ENCODE data around the gene DCLRE1B.

Gene DCLRE1B

DNA sequence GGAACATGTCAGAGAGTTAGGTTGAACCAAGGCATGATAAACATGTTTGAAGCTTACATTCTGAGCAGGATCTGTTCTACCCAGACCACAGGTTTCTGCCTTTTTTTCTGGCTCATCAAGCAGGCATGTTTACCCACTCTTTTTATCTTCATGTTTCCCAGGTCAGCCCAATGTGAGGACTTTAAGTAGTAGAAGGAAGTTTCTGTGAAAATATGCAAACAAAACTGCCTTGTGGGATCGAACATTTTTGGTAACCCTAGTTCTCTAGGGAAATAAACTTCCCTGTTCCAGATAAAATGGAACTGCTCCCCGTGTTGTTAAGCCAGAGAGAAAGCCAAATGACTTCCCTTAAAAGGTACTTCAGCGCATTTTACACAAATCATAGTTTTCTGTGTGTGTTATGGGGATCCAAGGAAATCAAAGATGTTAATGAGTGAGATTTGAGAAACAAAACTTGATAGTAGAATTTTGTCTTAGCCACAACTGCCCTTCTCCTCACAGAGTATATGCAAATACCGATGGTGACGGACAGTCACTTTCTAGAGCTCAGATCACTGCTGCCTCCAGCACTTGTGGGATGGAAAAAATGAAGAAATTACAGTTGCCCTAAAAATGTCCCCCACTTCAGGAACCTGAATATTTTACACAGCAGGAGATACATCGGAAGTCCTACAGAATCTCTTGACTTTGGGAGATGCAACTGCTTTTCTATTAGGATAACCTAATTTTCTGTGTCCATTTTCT lies 23.2 kb downstream of the DCLRE1B start:
- peak; percentile 64 for DNase-seq (ENCODE audit: low spot score)

DNA sequence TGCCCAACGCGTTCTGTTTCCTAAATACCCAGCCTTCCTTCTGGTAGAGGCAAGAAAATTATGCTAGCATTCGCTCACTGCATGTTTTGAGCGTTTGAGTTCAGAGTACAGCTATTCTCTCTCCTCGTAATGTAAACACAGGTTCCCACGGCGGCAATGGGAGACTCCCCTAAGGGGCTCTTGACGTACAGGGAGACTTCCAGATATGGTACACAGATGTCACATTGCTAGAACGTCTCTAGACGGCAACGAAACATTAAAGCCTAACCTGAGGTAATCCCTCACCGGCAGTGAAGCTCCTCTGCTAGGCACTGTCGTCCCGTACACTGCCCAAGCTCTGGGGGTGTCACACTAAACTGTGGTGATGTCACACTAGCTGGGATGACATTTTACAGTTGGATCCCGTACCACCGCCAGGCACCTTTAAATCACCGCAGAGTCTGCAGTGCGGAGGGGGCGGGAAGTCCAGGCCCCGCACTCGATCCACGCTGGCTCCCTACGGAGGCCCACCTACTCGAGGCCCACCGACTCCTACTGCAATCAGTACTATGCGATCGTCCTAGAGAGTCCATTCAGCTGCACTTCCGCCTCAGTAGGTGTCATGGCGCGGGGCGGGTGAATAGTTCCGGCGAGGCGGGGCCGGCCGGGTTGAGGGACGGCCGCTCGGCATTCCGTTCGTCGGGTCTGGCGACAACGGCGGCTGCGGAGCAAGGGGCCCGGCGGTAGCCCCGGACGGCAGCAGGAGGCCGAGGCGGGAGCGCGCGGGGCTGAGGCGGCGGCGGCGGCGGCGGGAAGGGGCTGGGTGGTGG lies 24.0 kb downstream of the DCLRE1B start, which contains the start of gene HIPK1:
TSS of gene HIPK1 (plus strand) at position 384 of the 809 bp plus-strand sequence.
- peak; percentile 91 for DNase-seq (ENCODE audit: low spot score)

DNA sequence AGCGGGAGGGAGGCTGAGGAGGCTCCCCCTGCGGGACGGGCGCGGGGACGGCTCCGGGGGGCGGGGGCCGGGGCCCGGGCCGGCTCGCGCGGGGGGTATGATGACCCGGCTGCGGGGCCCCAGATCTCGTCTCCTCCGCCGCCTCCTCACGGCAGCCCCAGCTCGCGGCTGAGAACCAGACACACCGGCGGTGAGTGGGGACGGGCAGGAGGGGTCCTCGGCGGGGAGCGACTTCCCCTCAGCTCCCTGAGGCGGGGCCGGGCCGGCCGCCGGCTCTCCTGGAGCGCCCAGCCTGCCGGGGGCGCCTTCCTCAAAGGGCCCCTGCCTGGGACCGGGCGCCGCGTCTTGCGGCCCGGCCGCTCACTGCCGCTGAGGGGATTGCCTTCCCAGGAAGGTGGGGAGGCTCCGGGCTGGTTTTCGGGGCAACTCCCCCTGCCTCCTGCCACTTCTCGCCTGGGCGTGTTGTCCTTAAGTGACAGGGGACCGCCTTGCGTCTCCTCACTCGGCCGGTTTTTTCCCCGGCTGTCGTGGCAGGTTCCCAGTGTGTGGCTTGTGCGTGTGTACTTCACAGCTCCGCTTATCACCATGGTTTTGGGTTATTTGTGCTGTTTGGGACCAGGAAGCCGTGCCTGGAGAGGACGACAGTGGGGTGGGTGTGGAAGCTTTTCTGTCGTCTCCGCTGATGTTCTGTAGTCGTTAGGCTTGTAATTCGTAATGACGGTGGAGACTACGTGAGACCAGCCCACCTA lies 24.8 kb downstream of the DCLRE1B start:
- DNase-seq (ENCODE audit: low spot score), result peak; percentile 83

DNA sequence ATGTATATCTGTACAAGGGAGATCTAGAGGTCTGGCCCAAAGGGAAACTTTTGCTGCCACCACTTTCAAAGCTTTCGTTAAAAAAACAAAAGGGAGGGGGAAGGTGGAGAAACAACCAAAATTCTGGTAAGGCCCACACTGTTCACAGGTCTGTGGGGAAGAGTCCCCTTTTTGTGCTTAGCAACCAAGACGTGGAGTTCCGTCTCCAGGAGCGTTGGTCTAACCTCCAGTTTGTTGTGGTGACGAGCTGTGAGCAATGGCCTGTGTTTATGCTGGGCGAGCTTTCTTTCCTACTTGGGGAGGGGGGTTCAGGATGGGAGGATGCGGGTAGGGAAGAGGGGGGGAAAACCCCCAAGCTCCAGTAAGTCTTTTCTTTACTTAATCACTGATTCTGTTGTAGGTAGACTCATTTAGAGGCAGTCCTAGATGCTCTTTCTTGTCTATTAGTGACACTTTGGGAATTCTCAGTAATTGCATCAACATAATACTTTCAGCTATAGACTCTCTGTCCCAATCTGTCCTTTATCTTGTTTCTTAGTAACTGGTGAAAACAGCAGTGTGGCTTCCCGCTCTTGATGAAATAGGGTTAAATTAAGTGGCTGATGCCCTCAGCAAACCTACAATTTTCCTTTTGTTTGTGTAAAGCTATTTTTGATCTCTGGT lies 25.5 kb downstream of the DCLRE1B start:
- peak; percentile 64 for DNase-seq (ENCODE audit: low spot score)

DNA sequence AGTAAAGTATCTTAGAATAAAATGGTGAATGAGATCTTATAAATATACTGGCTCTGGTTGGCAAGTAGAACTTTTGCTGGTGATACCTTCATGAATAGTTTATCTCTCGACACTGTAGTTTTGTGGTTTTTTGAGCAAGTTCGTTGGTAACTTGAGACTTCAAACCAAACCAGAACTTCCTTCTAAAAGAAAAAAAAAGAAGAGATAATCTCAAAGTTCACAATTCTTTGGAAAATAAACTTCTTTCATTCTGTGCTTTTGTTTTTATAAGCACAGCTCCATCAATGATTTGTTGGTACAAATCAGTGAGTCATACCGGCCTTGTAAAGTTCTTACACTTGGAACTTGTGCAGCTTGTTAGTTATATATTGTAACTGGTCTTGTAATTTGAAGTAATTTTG lies 26.3 kb downstream of the DCLRE1B start:
- DNase-seq (ENCODE audit: low spot score), result peak; percentile 51

DNA sequence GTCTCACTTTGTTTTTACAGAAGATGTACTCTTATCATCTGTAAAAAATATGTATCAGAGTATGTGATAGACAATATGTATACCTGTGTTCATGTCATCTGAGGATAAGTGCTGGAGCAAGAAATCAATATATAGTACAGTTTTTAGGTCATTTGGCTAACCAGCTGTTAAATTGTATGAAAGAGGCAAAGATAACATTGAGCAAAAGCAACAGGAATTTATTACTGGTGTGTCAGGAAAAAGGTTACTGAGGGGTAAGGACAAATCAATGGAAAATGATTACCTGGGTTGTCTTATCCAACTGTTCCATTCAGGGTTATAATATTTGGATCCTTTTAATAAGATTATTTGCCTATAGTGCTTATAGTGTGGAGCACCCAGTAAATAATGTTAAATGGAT lies 28.9 kb downstream of the DCLRE1B start:
- DNase-seq (ENCODE audit: low spot score), result no peak

DNA sequence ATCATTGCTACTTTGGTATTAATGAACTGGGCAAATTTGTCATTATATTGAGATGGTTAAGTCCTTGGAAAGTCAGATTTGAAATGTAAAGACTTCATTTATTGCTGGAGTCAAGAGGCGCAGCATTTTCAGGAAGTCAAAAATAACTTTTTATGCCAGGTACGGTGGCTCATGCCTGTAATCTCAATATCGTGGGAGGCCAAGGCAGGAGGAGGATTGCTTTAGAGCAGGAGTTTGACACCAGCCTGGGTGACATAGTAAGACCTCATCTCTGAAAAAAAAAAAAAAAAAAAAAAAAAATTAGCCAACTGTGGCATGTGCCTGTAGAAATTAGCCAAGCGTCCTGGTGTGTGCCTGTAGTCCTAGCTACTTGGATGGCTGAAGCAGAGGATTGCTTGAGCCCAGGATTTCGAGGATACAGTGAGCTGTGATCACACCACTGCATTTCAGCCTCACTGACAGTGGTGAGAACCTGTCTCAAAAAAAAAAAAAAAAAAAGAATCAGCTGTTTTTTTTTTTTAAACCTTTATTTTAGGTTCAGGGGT lies 29.5 kb downstream of the DCLRE1B start:
- no peak for DNase-seq (ENCODE audit: low spot score)

DNA sequence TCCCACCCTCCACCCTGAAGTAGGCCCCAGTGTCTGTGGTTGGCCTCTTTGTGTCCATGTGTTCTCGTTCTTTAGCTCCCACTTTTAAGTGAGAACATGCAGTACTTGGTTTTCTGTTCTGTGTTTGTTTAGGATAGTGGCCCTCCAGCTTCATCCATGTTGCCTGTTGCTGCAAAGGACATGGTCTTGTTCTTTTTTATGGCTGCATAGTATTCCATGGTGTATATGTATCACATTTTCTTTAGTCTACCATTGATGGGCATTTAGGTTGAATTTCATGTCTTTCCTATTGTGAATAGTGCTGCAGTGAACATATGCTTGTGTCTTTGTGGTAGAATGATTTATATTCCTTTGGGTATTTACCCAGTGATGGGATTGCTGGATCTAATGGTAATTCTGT lies 30.1 kb downstream of the DCLRE1B start:
- DNase-seq (ENCODE audit: low spot score), result no peak

DNA sequence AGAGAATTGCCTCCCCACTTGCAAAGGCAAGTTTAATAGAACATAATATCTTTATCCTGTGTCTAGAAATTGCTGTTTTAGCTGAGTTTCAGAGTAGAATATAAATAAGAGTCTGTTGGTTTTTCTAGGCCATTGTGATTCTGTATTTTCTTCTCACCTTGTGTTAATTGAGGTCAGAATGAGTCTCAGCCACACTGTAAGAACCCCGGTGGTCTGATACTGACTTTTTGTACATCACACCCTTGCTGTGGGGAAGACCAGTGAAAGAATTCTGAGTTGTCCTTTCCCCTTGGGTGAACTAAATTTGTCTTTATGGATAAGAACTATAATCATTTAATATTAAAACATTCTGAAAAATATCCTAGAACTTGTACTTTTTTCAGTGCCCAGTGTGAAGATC lies 30.8 kb downstream of the DCLRE1B start:
- DNase-seq (ENCODE audit: low spot score), result no peak

DNA sequence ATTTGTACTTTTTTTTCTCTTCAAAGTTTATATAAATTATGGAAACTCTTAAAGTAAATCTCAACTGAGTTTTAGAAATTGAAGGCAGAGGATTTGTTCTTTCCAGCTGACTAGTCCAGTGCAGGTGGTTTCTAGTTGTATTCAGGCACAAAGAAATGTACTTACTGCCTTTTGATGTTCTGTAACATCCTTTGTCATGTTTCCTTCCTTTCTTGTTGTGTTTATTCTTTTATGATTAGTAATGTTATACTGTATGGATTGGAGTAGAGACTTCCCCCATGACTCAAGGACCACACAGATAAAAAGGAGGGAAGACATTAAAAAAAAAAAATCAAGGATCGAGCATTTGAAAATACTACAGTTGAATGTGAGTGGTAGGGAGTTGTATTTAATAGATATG lies 32.0 kb downstream of the DCLRE1B start:
- DNase-seq (ENCODE audit: low spot score), result no peak

DNA sequence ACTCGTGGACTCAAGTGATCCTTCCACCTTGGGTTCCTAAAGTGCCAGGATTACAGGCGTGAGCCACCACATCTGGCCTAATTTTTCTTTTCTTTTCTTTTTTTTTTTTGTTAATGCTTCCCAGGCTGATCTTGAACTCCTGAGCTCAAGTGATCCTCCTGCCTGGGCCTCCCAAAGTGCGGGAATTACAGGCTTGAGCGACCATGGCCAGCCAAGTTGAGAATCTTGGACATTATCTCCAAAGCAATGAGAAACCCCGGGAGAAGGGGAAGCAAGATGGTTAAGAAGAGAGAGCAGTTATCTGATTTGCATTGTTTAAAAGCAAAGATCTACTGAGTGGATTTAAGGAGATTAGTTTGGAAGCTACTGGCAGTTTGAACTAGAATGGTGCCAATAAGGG lies 33.1 kb downstream of the DCLRE1B start:
- DNase-seq (ENCODE audit: low spot score), result no peak

DNA sequence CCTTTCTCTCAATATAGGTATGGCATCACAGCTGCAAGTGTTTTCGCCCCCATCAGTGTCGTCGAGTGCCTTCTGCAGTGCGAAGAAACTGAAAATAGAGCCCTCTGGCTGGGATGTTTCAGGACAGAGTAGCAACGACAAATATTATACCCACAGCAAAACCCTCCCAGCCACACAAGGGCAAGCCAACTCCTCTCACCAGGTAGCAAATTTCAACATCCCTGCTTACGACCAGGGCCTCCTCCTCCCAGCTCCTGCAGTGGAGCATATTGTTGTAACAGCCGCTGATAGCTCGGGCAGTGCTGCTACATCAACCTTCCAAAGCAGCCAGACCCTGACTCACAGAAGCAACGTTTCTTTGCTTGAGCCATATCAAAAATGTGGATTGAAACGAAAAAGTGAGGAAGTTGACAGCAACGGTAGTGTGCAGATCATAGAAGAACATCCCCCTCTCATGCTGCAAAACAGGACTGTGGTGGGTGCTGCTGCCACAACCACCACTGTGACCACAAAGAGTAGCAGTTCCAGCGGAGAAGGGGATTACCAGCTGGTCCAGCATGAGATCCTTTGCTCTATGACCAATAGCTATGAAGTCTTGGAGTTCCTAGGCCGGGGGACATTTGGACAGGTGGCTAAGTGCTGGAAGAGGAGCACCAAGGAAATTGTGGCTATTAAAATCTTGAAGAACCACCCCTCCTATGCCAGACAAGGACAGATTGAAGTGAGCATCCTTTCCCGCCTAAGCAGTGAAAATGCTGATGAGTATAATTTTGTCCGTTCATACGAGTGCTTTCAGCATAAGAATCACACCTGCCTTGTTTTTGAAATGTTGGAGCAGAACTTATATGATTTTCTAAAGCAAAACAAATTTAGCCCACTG lies 35.5 kb downstream of the DCLRE1B start:
- DNase-seq (ENCODE audit: low spot score), result no peak

DNA sequence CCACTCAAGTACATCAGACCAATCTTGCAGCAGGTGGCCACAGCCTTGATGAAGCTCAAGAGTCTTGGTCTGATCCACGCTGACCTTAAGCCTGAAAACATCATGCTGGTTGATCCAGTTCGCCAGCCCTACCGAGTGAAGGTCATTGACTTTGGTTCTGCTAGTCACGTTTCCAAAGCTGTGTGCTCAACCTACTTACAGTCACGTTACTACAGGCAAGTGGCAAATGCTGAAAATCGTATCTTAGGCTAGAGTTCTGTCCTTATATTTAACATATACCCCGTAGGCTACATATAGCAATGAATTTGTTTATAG lies 36.1 kb downstream of the DCLRE1B start:
- DNase-seq (ENCODE audit: low spot score), result no peak

DNA sequence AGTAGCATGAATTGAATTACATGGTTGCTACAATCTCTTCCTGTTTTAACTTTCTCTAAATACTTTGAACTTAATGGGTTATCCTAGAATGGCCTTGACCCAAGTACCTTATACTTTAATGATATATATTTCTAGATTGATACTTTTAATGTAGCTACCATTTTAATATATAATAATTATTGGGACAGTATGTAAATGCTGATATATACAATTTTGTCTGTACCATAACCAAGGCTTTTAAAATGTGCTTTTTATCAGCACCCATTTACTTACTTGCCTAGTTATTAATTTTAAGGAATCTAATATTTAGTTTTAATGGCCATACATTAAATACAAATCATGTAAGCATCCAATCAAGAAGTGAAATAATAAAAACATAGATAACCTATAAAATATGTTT lies 37.4 kb downstream of the DCLRE1B start:
- DNase-seq (ENCODE audit: low spot score), result no peak

DNA sequence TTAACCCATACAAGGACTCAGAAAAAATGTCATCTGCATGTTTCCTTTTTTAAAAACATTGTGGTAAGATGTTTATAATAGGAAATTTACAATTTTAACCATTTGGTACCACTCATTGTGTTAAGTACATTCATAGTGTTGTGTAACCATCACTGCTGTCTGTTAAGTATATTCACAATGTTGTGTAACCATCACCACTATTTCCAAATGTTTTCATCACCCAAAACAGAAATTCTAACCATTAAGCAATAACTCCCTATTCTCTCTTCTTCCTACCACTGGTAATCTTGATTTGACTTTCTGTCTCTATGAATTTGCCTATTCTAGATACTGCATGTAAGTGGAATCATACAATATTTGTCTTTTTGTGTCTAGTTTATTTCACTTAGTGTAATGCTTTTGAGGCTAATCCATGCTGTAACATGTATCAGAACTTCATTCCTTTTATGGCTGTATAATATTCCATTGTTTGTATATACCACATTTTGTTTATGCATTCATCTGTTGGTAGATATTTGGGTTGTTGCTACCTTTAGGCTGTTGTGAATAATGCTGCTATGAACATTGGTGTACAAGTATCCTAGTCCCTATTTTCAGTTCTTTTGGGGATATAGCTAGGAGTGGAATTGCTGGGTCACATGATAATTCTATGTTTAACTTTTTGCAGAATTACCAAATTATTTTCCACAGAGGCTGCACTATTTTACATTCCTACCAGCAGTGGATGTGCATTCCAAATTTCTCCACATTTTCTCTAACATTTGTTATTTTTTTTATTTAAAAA lies 38.1 kb downstream of the DCLRE1B start:
- DNase-seq (ENCODE audit: low spot score), result no peak

DNA sequence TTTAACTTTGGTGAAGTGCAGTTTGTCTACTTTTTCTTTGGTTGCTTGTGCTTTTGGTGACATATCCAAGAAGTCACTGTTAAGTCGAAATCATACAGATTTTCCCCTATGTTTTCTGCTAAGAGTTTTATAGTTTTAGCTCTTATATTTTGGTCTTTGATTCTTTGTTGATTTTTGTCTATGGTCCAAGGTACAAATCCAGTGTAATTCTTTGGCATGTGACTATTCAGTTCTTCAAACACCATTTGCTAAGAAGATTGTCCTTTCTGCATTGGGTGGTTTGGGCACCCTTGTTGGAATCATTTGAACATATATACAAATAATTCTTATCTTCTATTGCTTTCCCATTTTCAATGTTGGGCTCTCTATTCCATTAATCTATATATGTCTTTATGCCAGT lies 40.2 kb downstream of the DCLRE1B start:
- no peak for DNase-seq (ENCODE audit: low spot score)

DNA sequence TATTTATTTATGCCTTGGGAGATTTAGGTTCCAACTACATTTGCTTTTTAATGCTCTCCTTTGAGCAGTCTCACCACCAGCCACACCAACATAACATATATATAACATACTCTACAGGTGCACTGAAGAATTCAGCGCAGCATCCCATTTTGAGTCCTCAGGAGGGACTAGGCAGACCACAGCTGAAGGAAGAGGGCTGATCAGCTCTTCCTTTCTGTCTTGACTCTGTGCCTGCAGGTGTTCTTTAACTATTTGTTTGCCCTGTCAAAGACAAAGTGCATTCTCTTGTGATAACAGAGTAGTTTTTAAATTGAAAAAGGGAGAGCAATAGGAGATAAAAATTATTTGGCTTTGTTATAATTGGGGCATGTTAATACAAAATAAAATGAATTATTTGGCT lies 41.0 kb downstream of the DCLRE1B start:
- no peak for DNase-seq (ENCODE audit: low spot score)

DNA sequence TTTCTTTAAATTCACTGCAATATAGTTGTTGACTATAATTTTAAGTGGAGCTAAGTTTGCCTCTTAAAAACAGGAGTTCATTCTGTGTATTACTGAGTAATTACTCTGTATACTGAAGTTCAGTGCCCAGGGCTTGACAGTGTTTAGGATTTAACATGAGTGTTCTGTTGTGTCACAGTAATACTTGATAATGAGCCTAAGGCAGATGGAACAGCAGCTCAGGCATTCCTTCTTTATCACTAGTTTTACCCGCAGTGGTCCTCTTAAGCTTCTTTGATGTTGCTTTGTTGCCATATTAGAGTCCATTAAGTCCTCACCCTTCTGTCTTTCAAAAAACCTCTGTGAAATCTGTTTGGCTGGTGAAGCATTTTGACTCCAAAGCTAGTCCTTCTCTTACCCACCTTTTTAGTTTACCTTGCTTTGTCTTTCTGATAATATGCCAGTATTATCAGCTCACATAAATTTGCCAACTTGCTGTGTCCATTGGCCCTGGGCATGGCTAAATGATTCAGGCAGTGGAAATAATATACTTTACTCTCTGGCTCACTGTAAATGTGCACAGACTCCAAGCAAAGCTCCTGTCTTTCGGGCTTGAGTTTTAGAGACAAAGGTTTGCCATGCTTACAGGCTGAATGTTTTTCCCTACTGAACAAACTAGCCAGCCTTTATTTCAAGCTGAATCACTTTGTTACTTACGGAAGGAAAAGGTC lies 41.7 kb downstream of the DCLRE1B start:
- DNase-seq (ENCODE audit: low spot score), result peak; percentile 19

DNA sequence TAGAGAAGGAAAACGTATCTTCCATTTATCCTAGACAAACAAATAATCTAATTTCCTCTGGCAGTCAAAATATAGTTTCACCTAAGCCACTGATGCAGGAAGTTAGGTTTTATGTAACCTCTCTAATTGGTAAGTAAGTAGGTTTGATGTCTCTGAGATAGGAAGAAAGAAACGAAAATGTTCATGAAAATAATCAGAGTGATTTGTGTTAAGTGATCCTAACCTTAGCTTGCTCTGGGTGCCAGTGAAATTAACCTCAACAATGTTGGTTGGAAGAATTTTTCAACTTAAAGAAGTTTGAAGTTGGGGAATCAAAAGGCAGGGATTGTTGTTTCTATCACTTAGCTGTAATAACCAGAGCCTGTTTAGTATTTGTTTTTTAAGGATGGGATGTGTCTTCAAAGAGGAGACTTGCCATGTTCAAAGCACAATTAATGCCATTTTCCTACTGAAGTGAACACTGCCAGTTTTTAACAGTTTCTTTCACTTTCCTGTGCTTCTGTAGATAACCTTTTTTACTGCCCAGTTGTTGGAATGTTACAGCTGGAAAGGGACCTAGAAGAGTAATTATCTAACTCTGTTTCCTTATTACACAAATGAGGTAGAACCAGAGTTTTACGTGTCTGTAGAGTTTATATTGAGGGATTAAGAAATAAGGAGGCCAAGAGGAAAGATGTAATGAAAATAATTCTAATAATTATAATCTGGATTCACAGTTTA lies 42.4 kb downstream of the DCLRE1B start:
- DNase-seq (ENCODE audit: low spot score), result peak; percentile 20
